GM19043 (cell line): ENCODE measurements around the gene POLR3K.

Experiments
- ATAC-seq: cut with Tn5 transposase; IDR thresholded peaks from one replicate; pipeline ENCODE4 v1.9.1; 2021; ENCODE audit warnings: low read depth; ENCODE audit not compliant: unreplicated experiment

The POLR3K gene

GRCh38 chr16:66309-67182 lies 13.1 kb upstream of the POLR3K start:
- no peak for ATAC-seq

GRCh38 chr16:65745-66144 lies 12.3 kb upstream of the POLR3K start:
- ATAC-seq, result no peak

GRCh38 chr16:64914-65255 lies 11.5 kb upstream of the POLR3K start:
- no peak for ATAC-seq

- no peak for ATAC-seq
Measured at GRCh38 chr16:63998-64913, 10.8 kb upstream of the POLR3K start.

- ATAC-seq, result no peak
Measured at GRCh38 chr16:63466-63865, 10.1 kb upstream of the POLR3K start.

- no peak for ATAC-seq
Measured at GRCh38 chr16:62968-63391, 9.6 kb upstream of the POLR3K start.

- no peak for ATAC-seq
Measured at GRCh38 chr16:62283-62967, 9.0 kb upstream of the POLR3K start.

GRCh38 chr16:61879-62281 lies 8.5 kb upstream of the POLR3K start:
- ATAC-seq, result no peak

- ATAC-seq, result no peak
Measured at GRCh38 chr16:60929-61878, 7.8 kb upstream of the POLR3K start.

GRCh38 chr16:60166-60565 lies 6.8 kb upstream of the POLR3K start:
- no peak for ATAC-seq

GRCh38 chr16:59440-60059 lies 6.1 kb upstream of the POLR3K start:
- ATAC-seq, result no peak

- no peak for ATAC-seq
Measured at GRCh38 chr16:58491-59439, 5.4 kb upstream of the POLR3K start.

- ATAC-seq, result no peak
Measured at GRCh38 chr16:57711-58110, 4.3 kb upstream of the POLR3K start.

GRCh38 chr16:56231-56927 lies 3.0 kb upstream of the POLR3K start:
- no peak for ATAC-seq

GRCh38 chr16:55571-56136 lies 2.2 kb upstream of the POLR3K start:
- no peak for ATAC-seq

GRCh38 chr16:54237-54581 lies 801 bp upstream of the POLR3K start:
- no peak for ATAC-seq

GRCh38 chr16:50769-51591 lies 2.4 kb downstream of the POLR3K start:
- ATAC-seq, result no peak
